Upper lobe of left lung (tissue), 4 donors: ENCODE measurements around the gene USP15.

Experiments
- CTCF ChIP-seq, 6 experiments: fragments of 450-650 bp in 4 of 6; fragments of 200-600 bp in 2 of 6; sonication (generic) in 2 of 6; IDR thresholded peaks; one replicate each; pipeline ENCODE4 v1.5.1; 2016 to 2019; ENCODE audit warnings: antibody characterized with exemption in 6 of 6
- POLR2A ChIP-seq, 4 donors: fragments of 450-650 bp; IDR thresholded peaks; one replicate each; pipeline ENCODE4 v1.5.1; 2016 to 2017; ENCODE audit warnings: antibody characterized with exemption in 4 of 4, mild to moderate bottlenecking in 2 of 4
- POLR2AphosphoS5 ChIP-seq, 2 donors: sonication (generic); formaldehyde crosslinking; IDR thresholded peaks; one replicate each; pipeline ENCODE4 v1.5.1; 2017; ENCODE audit warnings: antibody characterized with exemption in 2 of 2

DNA sequence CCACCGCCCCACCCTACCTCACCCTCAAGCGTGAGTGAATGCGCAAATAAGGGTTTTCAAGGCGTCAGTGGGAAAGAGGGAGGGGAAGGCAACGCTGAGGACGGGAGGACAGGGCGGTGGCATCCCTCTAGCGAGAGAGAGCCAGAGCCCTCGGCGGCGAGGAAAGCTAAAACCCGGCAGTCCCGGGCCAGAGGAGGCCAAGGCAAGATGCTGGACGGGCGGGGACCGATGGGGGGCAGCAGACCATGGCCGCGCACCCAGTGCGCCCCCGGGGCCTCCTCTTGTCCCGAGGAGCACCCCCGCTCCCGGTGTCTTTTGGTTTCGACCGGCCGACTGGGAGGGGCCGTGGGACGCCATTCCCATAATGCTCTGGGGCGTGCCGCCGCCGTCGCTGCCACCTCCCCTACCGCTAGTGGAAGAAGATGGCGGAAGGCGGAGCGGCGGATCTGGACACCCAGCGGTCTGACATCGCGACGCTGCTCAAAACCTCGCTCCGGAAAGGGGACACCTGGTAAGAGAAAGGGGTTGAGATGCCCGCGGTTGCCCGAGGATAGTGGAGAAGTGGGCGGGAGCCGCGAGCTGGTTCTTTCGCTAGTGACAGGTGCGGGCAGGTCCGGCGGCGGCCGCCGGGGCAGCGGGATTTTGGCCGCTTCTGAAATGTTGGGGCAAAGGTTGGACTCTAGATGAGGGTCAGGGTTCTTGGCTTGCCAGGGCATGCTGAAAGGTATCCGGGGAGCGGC is at the start of gene USP15:
- TF ChIP-seq CTCF (IDR thresholded peaks at IDR 0.05) (peak; percentile 63 to 90 (median 78)), POLR2A (IDR thresholded peaks at IDR 0.05) (peak in 2 of 4 donors; percentile 64 to 94), POLR2AphosphoS5 (IDR thresholded peaks at IDR 0.05) (peak; percentile 79 to 95)
